Mammary microvascular endothelial cell (primary cell): Measurements from ENCODE around the gene FAM114A1. TPM values are rescaled to one million over a fixed set of nuclear protein-coding genes. Genes with fewer than 3 reads are reported as not detected.

Source experiments
- total RNA-seq: library from RNA; depleted of rRNA; stranded (reverse); fragments of >200 nt; gene quantifications from 2 replicates; pipeline ENCODE4 v1.2.3, GENCODE V29; 2015

Gene FAM114A1
- total RNA-seq, result 94.5 and 109 TPM in 2 replicates

DNA sequence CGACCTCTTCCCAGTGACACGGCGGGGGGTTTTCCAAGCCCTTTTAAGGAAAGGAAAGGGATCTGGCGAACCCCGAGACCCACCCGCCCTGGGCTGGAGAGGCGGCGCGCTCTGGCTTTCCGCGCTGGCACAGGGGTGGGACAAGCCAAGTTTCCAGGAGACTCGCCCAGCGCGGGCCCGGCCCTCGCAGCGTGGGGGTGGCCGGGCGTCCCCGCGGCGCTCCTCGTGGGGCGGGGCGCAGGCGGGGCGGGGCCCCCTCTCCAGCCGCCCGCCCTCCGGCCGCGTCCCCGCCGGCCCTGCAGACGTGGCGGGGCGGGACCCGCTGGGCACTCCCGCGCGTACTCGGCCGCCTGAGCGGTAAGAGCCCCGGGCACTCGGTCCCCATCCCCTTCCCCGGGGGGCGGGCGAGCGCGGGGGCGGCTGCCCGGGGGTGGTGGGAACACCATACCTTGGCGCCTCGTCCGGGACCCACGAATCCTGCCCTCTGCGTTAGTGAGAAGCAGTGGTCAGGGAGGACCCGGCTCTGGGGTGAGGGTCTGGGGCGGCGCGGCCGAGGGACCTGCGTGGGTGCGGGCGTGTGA lies at the start of gene FAM114A1:
FAM114A1 (plus strand) TSS at position 329 of the 581 bp plus-strand sequence. CDS start 10,273 bp downstream, outside the sequence.

GRCh38 chr4:38856524-38857337 lies 10.9 kb upstream of the FAM114A1 start, which contains the start of gene TLR6:
TSS of gene TLR6 (minus strand) at chr4:38856817. CDS start at chr4:38829473, 27,344 bp downstream.

Other genes starting within 250 kb of the FAM114A1 start
- gene KLF3, start 203.6 kb upstream of the FAM114A1 start, total RNA-seq, result 35.2 and 36.7 TPM in 2 replicates
- gene TLR10, start 84.8 kb upstream of the FAM114A1 start, total RNA-seq, result not detected in 2 replicates
- 1.3 and 1.8 TPM in 2 replicates for gene TLR1, start 63.0 kb upstream of the FAM114A1 start, total RNA-seq
- 1.3 and 1.4 TPM in 2 replicates for gene TLR6, start 11.0 kb upstream of the FAM114A1 start, total RNA-seq
- gene TMEM156, start 164.6 kb downstream of the FAM114A1 start, total RNA-seq, result 4.4 and 6.0 TPM in 2 replicates
- 59.5 and 68.8 TPM in 2 replicates for gene KLHL5, start 194.4 kb downstream of the FAM114A1 start, total RNA-seq